ENCODE results near the gene FAM98C.

Gene FAM98C

GRCh38 chr19:38457202-38457601 is 54.3 kb downstream of the FAM98C start:
- DNase-seq (ENCODE audit: low spot score): no peak

GRCh38 chr19:38457690-38458405 is 55.0 kb downstream of the FAM98C start:
- DNase-seq (ENCODE audit: low spot score): no peak
